ENCODE data around the gene LLCFC1.

DNA sequence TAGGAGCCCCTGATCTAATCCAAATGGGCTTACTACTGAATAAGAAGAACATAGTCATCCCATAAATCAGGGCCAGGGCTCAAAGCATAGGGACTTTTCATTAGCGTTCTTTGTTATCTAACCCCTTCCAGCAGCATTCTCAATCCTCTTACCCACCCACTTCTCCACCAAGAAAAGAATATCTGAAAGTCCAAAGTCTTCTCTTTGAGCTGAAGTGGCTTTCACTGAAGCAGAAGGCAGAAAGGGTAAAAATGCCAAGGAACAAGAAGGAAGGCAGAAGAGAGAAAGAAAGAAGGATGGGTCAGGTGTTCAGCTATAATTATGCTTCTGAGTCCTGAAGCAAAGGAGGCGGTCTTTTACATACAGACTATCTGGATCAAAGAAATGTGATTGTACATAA lies 15.9 kb upstream of the LLCFC1 start:
- TF ChIP-seq, protein P1, sequence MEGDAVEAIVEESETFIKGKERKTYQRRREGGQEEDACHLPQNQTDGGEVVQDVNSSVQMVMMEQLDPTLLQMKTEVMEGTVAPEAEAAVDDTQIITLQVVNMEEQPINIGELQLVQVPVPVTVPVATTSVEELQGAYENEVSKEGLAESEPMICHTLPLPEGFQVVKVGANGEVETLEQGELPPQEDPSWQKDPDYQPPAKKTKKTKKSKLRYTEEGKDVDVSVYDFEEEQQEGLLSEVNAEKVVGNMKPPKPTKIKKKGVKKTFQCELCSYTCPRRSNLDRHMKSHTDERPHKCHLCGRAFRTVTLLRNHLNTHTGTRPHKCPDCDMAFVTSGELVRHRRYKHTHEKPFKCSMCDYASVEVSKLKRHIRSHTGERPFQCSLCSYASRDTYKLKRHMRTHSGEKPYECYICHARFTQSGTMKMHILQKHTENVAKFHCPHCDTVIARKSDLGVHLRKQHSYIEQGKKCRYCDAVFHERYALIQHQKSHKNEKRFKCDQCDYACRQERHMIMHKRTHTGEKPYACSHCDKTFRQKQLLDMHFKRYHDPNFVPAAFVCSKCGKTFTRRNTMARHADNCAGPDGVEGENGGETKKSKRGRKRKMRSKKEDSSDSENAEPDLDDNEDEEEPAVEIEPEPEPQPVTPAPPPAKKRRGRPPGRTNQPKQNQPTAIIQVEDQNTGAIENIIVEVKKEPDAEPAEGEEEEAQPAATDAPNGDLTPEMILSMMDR (conservative IDR thresholded peaks at IDR 0.05; ENCODE audit: low read depth in 2 of 2): no peak
- TF ChIP-seq ZNF114 (CRISPR knock-in tag; IDR thresholded peaks at IDR 0.05): no peak
- TF ChIP-seq EZH2 (IDR thresholded peaks at IDR 0.05; ENCODE audit: low read depth, unreplicated experiment): no peak
- TF ChIP-seq POLR2AphosphoS5 (IDR thresholded peaks at IDR 0.05; ENCODE audit: low read depth): no peak
- no peak for TF ChIP-seq EZH2phosphoT487 (IDR thresholded peaks at IDR 0.05; ENCODE audit: unreplicated experiment)
- TF ChIP-seq JUNB (IDR thresholded peaks at IDR 0.05; ENCODE audit: unreplicated experiment): no peak
- TF ChIP-seq STAT1 (IDR thresholded peaks at IDR 0.05; ENCODE audit: unreplicated experiment): no peak
- TF ChIP-seq, protein P2, sequence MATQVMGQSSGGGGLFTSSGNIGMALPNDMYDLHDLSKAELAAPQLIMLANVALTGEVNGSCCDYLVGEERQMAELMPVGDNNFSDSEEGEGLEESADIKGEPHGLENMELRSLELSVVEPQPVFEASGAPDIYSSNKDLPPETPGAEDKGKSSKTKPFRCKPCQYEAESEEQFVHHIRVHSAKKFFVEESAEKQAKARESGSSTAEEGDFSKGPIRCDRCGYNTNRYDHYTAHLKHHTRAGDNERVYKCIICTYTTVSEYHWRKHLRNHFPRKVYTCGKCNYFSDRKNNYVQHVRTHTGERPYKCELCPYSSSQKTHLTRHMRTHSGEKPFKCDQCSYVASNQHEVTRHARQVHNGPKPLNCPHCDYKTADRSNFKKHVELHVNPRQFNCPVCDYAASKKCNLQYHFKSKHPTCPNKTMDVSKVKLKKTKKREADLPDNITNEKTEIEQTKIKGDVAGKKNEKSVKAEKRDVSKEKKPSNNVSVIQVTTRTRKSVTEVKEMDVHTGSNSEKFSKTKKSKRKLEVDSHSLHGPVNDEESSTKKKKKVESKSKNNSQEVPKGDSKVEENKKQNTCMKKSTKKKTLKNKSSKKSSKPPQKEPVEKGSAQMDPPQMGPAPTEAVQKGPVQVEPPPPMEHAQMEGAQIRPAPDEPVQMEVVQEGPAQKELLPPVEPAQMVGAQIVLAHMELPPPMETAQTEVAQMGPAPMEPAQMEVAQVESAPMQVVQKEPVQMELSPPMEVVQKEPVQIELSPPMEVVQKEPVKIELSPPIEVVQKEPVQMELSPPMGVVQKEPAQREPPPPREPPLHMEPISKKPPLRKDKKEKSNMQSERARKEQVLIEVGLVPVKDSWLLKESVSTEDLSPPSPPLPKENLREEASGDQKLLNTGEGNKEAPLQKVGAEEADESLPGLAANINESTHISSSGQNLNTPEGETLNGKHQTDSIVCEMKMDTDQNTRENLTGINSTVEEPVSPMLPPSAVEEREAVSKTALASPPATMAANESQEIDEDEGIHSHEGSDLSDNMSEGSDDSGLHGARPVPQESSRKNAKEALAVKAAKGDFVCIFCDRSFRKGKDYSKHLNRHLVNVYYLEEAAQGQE (IDR thresholded peaks at IDR 0.05; ENCODE audit: unreplicated experiment): no peak
- TF ChIP-seq, protein P3, sequence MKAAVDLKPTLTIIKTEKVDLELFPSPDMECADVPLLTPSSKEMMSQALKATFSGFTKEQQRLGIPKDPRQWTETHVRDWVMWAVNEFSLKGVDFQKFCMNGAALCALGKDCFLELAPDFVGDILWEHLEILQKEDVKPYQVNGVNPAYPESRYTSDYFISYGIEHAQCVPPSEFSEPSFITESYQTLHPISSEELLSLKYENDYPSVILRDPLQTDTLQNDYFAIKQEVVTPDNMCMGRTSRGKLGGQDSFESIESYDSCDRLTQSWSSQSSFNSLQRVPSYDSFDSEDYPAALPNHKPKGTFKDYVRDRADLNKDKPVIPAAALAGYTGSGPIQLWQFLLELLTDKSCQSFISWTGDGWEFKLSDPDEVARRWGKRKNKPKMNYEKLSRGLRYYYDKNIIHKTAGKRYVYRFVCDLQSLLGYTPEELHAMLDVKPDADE (IDR thresholded peaks at IDR 0.05): no peak
- no peak for TF ChIP-seq CREB1 (CRISPR knock-in tag; IDR thresholded peaks at IDR 0.05; ENCODE audit: low read depth)

Data from GM23338 (cell line).